ENCODE results near the gene CCBE1.

Gene CCBE1

DNA sequence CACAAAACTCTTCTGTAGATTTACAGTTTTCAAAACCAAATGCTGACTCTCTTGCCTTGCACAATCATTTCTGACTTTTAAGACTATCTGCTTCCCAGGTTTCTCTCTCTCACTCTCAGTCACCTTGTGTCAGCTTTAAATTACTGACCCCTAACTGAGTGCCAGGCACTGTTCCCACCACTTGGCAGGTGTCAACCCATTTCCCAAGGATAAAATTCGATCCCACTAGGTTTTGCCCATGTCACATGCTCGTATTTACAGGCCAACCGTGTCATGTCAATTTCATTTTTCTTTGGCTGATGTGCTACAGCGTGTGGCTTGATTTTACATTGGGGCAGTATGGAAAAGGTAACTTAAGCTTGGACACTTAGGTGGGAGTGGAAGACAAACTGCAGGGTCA, 312.0 kb downstream of the CCBE1 start:
- DNase-seq = no peak
- H3K27me3 ChIP-seq = no peaks in the 10 kb centered on the region
- TF ChIP-seq, protein P1, sequence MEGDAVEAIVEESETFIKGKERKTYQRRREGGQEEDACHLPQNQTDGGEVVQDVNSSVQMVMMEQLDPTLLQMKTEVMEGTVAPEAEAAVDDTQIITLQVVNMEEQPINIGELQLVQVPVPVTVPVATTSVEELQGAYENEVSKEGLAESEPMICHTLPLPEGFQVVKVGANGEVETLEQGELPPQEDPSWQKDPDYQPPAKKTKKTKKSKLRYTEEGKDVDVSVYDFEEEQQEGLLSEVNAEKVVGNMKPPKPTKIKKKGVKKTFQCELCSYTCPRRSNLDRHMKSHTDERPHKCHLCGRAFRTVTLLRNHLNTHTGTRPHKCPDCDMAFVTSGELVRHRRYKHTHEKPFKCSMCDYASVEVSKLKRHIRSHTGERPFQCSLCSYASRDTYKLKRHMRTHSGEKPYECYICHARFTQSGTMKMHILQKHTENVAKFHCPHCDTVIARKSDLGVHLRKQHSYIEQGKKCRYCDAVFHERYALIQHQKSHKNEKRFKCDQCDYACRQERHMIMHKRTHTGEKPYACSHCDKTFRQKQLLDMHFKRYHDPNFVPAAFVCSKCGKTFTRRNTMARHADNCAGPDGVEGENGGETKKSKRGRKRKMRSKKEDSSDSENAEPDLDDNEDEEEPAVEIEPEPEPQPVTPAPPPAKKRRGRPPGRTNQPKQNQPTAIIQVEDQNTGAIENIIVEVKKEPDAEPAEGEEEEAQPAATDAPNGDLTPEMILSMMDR (IDR thresholded peaks at IDR 0.05; ENCODE audit: low read depth, low read length) = no peak
- no peaks in the 10 kb centered on the region for H3K36me3 ChIP-seq
- H3K4me1 ChIP-seq = no peaks in the 10 kb centered on the region
- H3K4me3 ChIP-seq (ENCODE audit: low read depth, low read length) = no peak overlapping the region
- H3K9me3 ChIP-seq = no peaks in the 10 kb centered on the region

DNA sequence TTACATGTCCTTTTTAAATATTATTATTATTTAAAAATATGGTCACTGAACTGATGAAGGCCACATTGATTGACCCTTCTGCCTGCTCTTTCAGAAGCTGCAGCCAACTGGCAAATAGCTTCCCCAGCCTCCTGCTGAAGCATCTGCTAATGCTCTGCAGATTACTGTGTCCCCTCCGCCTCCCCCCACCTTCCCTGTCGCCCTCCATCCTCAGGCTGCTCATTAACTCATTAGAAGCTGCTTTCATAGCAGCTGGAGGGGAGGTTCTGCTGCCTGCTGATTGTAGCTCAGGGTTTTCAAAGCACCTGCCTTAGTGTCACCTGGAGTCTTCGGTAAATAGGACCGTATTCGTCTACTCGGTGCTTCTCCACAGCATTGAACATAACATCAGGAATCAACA, 313.4 kb downstream of the CCBE1 start:
- Histone ChIP-seq H3K4me1 (no peaks in the 10 kb centered on the region), H3K4me3 (ENCODE audit: low read depth, low read length) (no peak overlapping the region), H3K36me3 (no peaks in the 10 kb centered on the region), H3K27me3 (no peaks in the 10 kb centered on the region), H3K9me3 (no peaks in the 10 kb centered on the region)
- TF ChIP-seq, protein P1 (IDR thresholded peaks at IDR 0.05; ENCODE audit: low read depth, low read length) = no peak
- no peak for DNase-seq

DNA sequence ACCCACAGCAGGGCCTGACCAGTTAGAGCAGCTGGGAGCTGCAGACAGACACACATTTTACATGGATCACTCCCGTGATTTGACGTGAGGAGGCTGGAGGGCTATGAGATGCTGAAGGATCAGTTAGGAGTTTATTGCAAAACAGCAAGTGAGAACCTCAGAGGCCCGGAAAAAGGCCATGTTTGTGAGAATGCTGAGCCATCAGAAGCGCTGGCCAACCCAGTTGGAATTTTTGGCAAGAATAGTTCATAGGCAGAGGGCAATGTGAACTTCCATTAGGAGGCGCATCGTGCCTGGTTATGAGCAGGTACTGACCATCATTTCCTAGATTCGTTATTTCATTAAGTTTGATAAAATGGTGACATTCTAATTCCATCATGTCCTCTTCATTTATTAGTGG, 314.8 kb downstream of the CCBE1 start:
- TF ChIP-seq, protein P1 (IDR thresholded peaks at IDR 0.05; ENCODE audit: low read depth, low read length) = no peak
- no peak for DNase-seq
- no peaks in the 10 kb centered on the region for H3K4me1 ChIP-seq
- no peak overlapping the region for H3K4me3 ChIP-seq (ENCODE audit: low read depth, low read length)
- H3K9me3 ChIP-seq = no peaks in the 10 kb centered on the region
- no peaks in the 10 kb centered on the region for H3K36me3 ChIP-seq
- H3K27me3 ChIP-seq = no peaks in the 10 kb centered on the region

DNA sequence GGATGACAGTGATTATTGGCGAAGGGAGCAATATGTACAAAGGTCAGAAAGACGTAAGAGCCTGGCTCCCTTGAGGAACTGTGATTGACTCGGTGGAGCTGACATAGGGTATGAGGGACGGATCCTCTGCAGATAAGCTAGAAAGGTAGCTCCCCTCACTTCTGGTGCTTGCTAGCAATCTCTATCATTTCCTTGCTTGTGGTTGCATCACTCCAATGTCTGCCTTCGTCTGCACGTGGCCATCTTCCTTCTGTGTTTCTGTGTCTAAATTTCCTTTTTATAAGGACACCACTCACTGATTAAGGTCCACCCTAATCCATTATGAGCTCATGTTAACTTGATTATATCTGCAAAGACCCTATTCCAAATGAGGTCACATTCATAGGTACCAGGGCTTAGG, 315.3 kb downstream of the CCBE1 start:
- Histone ChIP-seq H3K36me3 (no peaks in the 10 kb centered on the region), H3K4me1 (no peaks in the 10 kb centered on the region), H3K9me3 (no peaks in the 10 kb centered on the region), H3K27me3 (no peaks in the 10 kb centered on the region), H3K4me3 (ENCODE audit: low read depth, low read length) (no peak overlapping the region)
- no peak for DNase-seq
- TF ChIP-seq, protein P1 (IDR thresholded peaks at IDR 0.05; ENCODE audit: low read depth, low read length) = no peak
